ENCODE measurements around the gene IL27RA.

GRCh38 chr19:13982773-13983172 lies 48.8 kb upstream of the IL27RA start:
- TF ChIP-seq REST (IDR thresholded peaks at IDR 0.05; ENCODE audit: insufficient read depth in 1 of 2, low read depth in 2 of 2, low read length in 2 of 2) (no peak), SIN3A (IDR thresholded peaks at IDR 0.05; ENCODE audit: borderline replicate concordance, insufficient read depth, low read length) (no peak), POLR2AphosphoS5 (IDR thresholded peaks at IDR 0.05; ENCODE audit: low read depth, low read length) (no peak), TAF1 (IDR thresholded peaks at IDR 0.05; ENCODE audit: borderline replicate concordance, insufficient read depth, low read length) (no peak)

All from PFSK-1 (cell line).